ENCODE results near the gene KCTD1.
"Not testable (repeated sequence)": the region's sequence is repeated elsewhere in the genome, so short reads cannot be mapped to it uniquely, and the experiment has no call there.

The KCTD1 gene

GRCh38 chr18:26459340-26459739 lies 89.0 kb downstream of the KCTD1 start:
- DNase-seq (ENCODE audit: low spot score) (no peak), FAIRE-seq (no peak)

- no peak for DNase-seq (ENCODE audit: low spot score)
- no peak for FAIRE-seq
These were observed 89.7 kb downstream of the KCTD1 start for GRCh38 chr18:26458526-26459232.

GRCh38 chr18:26457611-26458353 lies 90.6 kb downstream of the KCTD1 start:
- no peak for FAIRE-seq
- no peak for DNase-seq (ENCODE audit: low spot score)

GRCh38 chr18:26457195-26457594 lies 91.2 kb downstream of the KCTD1 start:
- DNase-seq (ENCODE audit: low spot score), result no peak
- FAIRE-seq, result no peak

- DNase-seq (ENCODE audit: low spot score), result no peak
- FAIRE-seq, result no peak
These were observed 92.3 kb downstream of the KCTD1 start for GRCh38 chr18:26456070-26456491.

- FAIRE-seq, result no peak
These were observed 92.7 kb downstream of the KCTD1 start for GRCh38 chr18:26455639-26456038.

GRCh38 chr18:26454616-26455015 lies 93.7 kb downstream of the KCTD1 start:
- FAIRE-seq, result no peak
- no peak for DNase-seq (ENCODE audit: low spot score)

More at GRCh38 chr18:26455639-26456038, 92.7 kb downstream of the KCTD1 start:
- DNase-seq (ENCODE audit: low spot score), result no peak

- DNase-seq (ENCODE audit: low spot score) (no peak), FAIRE-seq (no peak)
These were observed 94.2 kb downstream of the KCTD1 start for GRCh38 chr18:26454192-26454591.

GRCh38 chr18:26453386-26453901 lies 94.9 kb downstream of the KCTD1 start:
- FAIRE-seq, result no peak
- DNase-seq (ENCODE audit: low spot score), result no peak

GRCh38 chr18:26450989-26451682 lies 97.2 kb downstream of the KCTD1 start:
- FAIRE-seq (no peak), DNase-seq (ENCODE audit: low spot score) (no peak)

- FAIRE-seq (no peak), DNase-seq (ENCODE audit: low spot score) (no peak)
These were observed 99.6 kb downstream of the KCTD1 start for GRCh38 chr18:26448714-26449159.

GRCh38 chr18:26443853-26444252 lies 104.5 kb downstream of the KCTD1 start:
- FAIRE-seq (no peak), DNase-seq (ENCODE audit: low spot score) (no peak)

GRCh38 chr18:26442126-26442525 lies 106.2 kb downstream of the KCTD1 start:
- FAIRE-seq (no peak), DNase-seq (ENCODE audit: low spot score) (no peak)

GRCh38 chr18:26440644-26441043 lies 107.7 kb downstream of the KCTD1 start:
- DNase-seq (ENCODE audit: low spot score), result no peak
- FAIRE-seq, result no peak

- FAIRE-seq (no peak), DNase-seq (ENCODE audit: low spot score) (no peak)
These were observed 108.8 kb downstream of the KCTD1 start for GRCh38 chr18:26439537-26439936.

GRCh38 chr18:26438980-26439379 lies 109.4 kb downstream of the KCTD1 start:
- DNase-seq (ENCODE audit: low spot score), result no peak
- no peak for FAIRE-seq

GRCh38 chr18:26437634-26438033 lies 110.7 kb downstream of the KCTD1 start:
- not testable (repeated sequence) for FAIRE-seq; DNase-seq (ENCODE audit: low spot score)

GRCh38 chr18:26436176-26437051 lies 111.9 kb downstream of the KCTD1 start:
- FAIRE-seq (no peak), DNase-seq (ENCODE audit: low spot score) (peak; percentile 32)

GRCh38 chr18:26435415-26436095 lies 112.8 kb downstream of the KCTD1 start:
- no peak for DNase-seq (ENCODE audit: low spot score)
- FAIRE-seq, result no peak

- no peak for FAIRE-seq
- DNase-seq (ENCODE audit: low spot score), result no peak
These were observed 113.5 kb downstream of the KCTD1 start for GRCh38 chr18:26434887-26435286.
